Parathyroid adenoma (tissue), 2 donors: ENCODE measurements around the gene NAV2.

ENCODE experiments used
- H2AFZ ChIP-seq: fragments of 300-600 bp; sonication (generic); one replicate; pipeline ENCODE4 v1.7.0; 2017; ENCODE audit warnings: antibody characterized with exemption, mild to moderate bottlenecking
- H3K27ac ChIP-seq: fragments of 300-600 bp; sonication (generic); one replicate; pipeline ENCODE4 v1.7.0; 2017
- H3K27me3 ChIP-seq: fragments of 300-600 bp; sonication (generic); one replicate; pipeline ENCODE4 v1.7.0; 2017; ENCODE audit warnings: low read length; ENCODE audit not compliant: control insufficient read depth, insufficient read depth
- H3K36me3 ChIP-seq: fragments of 300-600 bp; sonication (generic); one replicate; pipeline ENCODE4 v1.7.0; 2017; ENCODE audit warnings: low read length; ENCODE audit not compliant: control insufficient read depth, insufficient read depth
- H3K4me1 ChIP-seq: fragments of 300-600 bp; sonication (generic); one replicate; pipeline ENCODE4 v1.7.0; 2017; ENCODE audit warnings: control low read depth
- H3K4me2 ChIP-seq: fragments of 300-600 bp; sonication (generic); one replicate; pipeline ENCODE4 v1.7.0; 2017; ENCODE audit warnings: low read length
- H3K4me3 ChIP-seq: fragments of 300-600 bp; sonication (generic); one replicate; pipeline ENCODE4 v1.7.0; 2017; ENCODE audit warnings: low read depth, low read length
- H3K79me2 ChIP-seq: fragments of 300-600 bp; sonication (generic); one replicate; pipeline ENCODE4 v1.7.0; 2017; ENCODE audit warnings: control low read depth
- H3K9ac ChIP-seq: fragments of 300-600 bp; sonication (generic); one replicate; pipeline ENCODE4 v1.7.0; 2017; ENCODE audit warnings: mild to moderate bottlenecking
- H3K9me3 ChIP-seq: fragments of 300-600 bp; sonication (generic); one replicate; pipeline ENCODE4 v1.7.0; 2017; ENCODE audit warnings: low read length; ENCODE audit not compliant: control insufficient read depth
- CTCF ChIP-seq: fragments of 300-600 bp; sonication (generic); IDR thresholded peaks from one replicate; pipeline ENCODE4 v1.7.0; 2017; ENCODE audit warnings: antibody characterized with exemption, mild to moderate bottlenecking
- donor health status: primary hyperparathyroidism.

The NAV2 gene

GRCh38 chr11:19910931-19911330, 198.3 kb downstream of the NAV2 start:
- H3K79me2 ChIP-seq = no peaks in the 10 kb centered on the region
- no peaks in the 10 kb centered on the region for H3K4me1 ChIP-seq
- H3K9me3 ChIP-seq = no peaks in the 10 kb centered on the region
- H3K4me3 ChIP-seq = no peak overlapping the region
- no peak overlapping the region for H2AFZ ChIP-seq
- no peaks in the 10 kb centered on the region for H3K27me3 ChIP-seq
- no peak overlapping the region for H3K27ac ChIP-seq
- no peak overlapping the region for H3K4me2 ChIP-seq
- no peak overlapping the region for H3K9ac ChIP-seq
- no peaks in the 10 kb centered on the region for H3K36me3 ChIP-seq
- no peak for TF ChIP-seq CTCF

GRCh38 chr11:19912115-19912957, 199.7 kb downstream of the NAV2 start:
- H3K4me2 ChIP-seq = no peak overlapping the region
- H2AFZ ChIP-seq = no peak overlapping the region
- no peak overlapping the region for H3K27ac ChIP-seq
- no peaks in the 10 kb centered on the region for H3K4me1 ChIP-seq
- no peaks in the 10 kb centered on the region for H3K36me3 ChIP-seq
- no peak overlapping the region for H3K9ac ChIP-seq
- H3K4me3 ChIP-seq = no peak overlapping the region
- H3K27me3 ChIP-seq = no peaks in the 10 kb centered on the region
- no peaks in the 10 kb centered on the region for H3K9me3 ChIP-seq
- no peak for TF ChIP-seq CTCF
- no peaks in the 10 kb centered on the region for H3K79me2 ChIP-seq

GRCh38 chr11:19912958-19913892, 200.6 kb downstream of the NAV2 start:
- Histone ChIP-seq H3K79me2 (no peaks in the 10 kb centered on the region), H3K9me3 (no peaks in the 10 kb centered on the region), H3K4me1 (no peaks in the 10 kb centered on the region), H3K9ac (no peak overlapping the region), H3K36me3 (no peaks in the 10 kb centered on the region), H3K27me3 (no peaks in the 10 kb centered on the region), H2AFZ (no peak overlapping the region), H3K27ac (no peak overlapping the region), H3K4me3 (no peak overlapping the region), H3K4me2 (no peak overlapping the region)
- TF ChIP-seq CTCF = no peak

GRCh38 chr11:19913893-19914249, 201.2 kb downstream of the NAV2 start:
- Histone ChIP-seq H3K27ac (no peak overlapping the region), H3K4me2 (no peak overlapping the region), H3K27me3 (no peaks in the 10 kb centered on the region), H3K4me1 (no peaks in the 10 kb centered on the region), H3K79me2 (no peaks in the 10 kb centered on the region), H3K9ac (no peak overlapping the region), H3K36me3 (no peaks in the 10 kb centered on the region), H2AFZ (no peak overlapping the region), H3K4me3 (no peak overlapping the region), H3K9me3 (no peaks in the 10 kb centered on the region)
- no peak for TF ChIP-seq CTCF
